Natural killer cell (primary cell): ENCODE data around the gene GGT1. TPM values are rescaled to one million over a fixed set of nuclear protein-coding genes. Genes with fewer than 3 reads are reported as not detected.

Experiments used
- ATAC-seq, 3 donors: fragments of 150-1000 bp in 2 of 3; fragments of 200-7000 bp in 1 of 3; cut with Tn5 transposase; 1 replicate in 1 of 3; 2 replicates in 2 of 3; pipeline ENCODE4 v1.10.0; 2021; ENCODE audit warnings: mild to moderate bottlenecking in 2 of 3, moderate library complexity in 2 of 3
- DNase-seq, 2 donors: peaks; one replicate each; pipeline versions ENCODE4 v3.0.0 to v3.0.0-alpha.2; 2013 to 2021; ENCODE audit warnings: mixed read lengths in 1 of 2
- H3K27ac ChIP-seq: one replicate; pipeline ENCODE4 v1.5.1; 2013; ENCODE audit warnings: mild to moderate bottlenecking, low read length
- H3K27me3 ChIP-seq: one replicate; pipeline ENCODE4 v1.6.1; 2013; ENCODE audit warnings: low read length; ENCODE audit not compliant: control insufficient read depth, insufficient read depth
- H3K36me3 ChIP-seq: one replicate; pipeline ENCODE4 v1.6.1; 2013; ENCODE audit warnings: low read length; ENCODE audit not compliant: control insufficient read depth, insufficient read depth
- H3K4me1 ChIP-seq: one replicate; pipeline ENCODE4 v1.6.1; 2013; ENCODE audit warnings: low read length; ENCODE audit not compliant: control insufficient read depth, insufficient read depth
- H3K4me3 ChIP-seq: one replicate; pipeline ENCODE4 v1.5.1; 2013; ENCODE audit warnings: low read length
- H3K9me3 ChIP-seq: one replicate; pipeline ENCODE4 v1.6.1; 2013; ENCODE audit warnings: low read length; ENCODE audit not compliant: control insufficient read depth, insufficient read depth
- H3K27ac Mint-ChIP-seq, 2 donors: one replicate each; pipeline ENCODE4 v1.8.0; 2022; ENCODE audit warnings: mild to moderate bottlenecking in 2 of 2, mixed read lengths in 2 of 2, moderate library complexity in 1 of 2
- H3K27me3 Mint-ChIP-seq, 2 donors: one replicate each; pipeline ENCODE4 v1.8.0; 2022; ENCODE audit warnings: low read depth in 2 of 2, mixed read lengths in 2 of 2
- H3K36me3 Mint-ChIP-seq: one replicate; pipeline ENCODE4 v1.8.0; 2022; ENCODE audit warnings: mixed read lengths
- H3K4me1 Mint-ChIP-seq, 2 donors: one replicate each; pipeline ENCODE4 v1.8.0; 2022; ENCODE audit warnings: mixed read lengths in 2 of 2
- H3K4me3 Mint-ChIP-seq: one replicate; pipeline ENCODE4 v1.8.0; 2022; ENCODE audit warnings: mild to moderate bottlenecking, moderate library complexity, mixed read lengths
- H3K9me3 Mint-ChIP-seq, 2 donors: one replicate each; pipeline ENCODE4 v1.8.0; 2022; ENCODE audit warnings: mixed read lengths in 2 of 2
- WGBS: methylation state at CpG from one replicate; pipeline ENCODE4 v1.1.7; 2013; ENCODE audit warnings: missing lambda C conversion rate; ENCODE audit not compliant: insufficient coverage; 5-methylcytosine and 5-hydroxymethylcytosine counted together
- intact Hi-C: fragments of 100-400 bp; cut with micrococcal nuclease; formaldehyde crosslinking; loops from one replicate; pipeline ENCODE4 v1.14.2; 2022
- total RNA-seq, 4 donors: library from RNA; stranded (reverse); fragments of 120-200 nt in 1 of 4; gene quantifications; one replicate each; pipeline versions ENCODE4 v1.2.3 to v1.2.4, GENCODE V29; 2013 to 2022
- TF ChIP-seq, protein P1 (sequence below): fragments of 200-600 bp; IDR thresholded peaks from one replicate; pipeline ENCODE4 v1.8.0; 2022; ENCODE audit warnings: antibody characterized with exemption

The GGT1 gene
- total RNA-seq, 3 donors from 2014 or later (not counting 1 experiment from before 2014, with no cell fraction given): 4.0 to 11.9 (median 7.0) TPM

GRCh38 chr22:24587948-24588347 is 15.0 kb upstream of the GGT1 start:
- Histone ChIP-seq H3K9me3 (no peaks in the 10 kb centered on the region), H3K4me1 (peaks cover 7% of the 10 kb centered on the region), H3K36me3 (peaks cover 2% of the 10 kb centered on the region), H3K27me3 (peaks cover 3% of the 10 kb centered on the region), H3K4me3 (no peak overlapping the region), H3K27ac (no peak overlapping the region)
- no peak overlapping the region for H3K4me3 Mint-ChIP-seq
- no peak for ATAC-seq
- no peak for DNase-seq
- intact Hi-C loops: no loop called here
- H3K27me3 Mint-ChIP-seq: peaks cover 0 to 2% of the 10 kb centered on the region in 2 donors
- TF ChIP-seq, protein P1, sequence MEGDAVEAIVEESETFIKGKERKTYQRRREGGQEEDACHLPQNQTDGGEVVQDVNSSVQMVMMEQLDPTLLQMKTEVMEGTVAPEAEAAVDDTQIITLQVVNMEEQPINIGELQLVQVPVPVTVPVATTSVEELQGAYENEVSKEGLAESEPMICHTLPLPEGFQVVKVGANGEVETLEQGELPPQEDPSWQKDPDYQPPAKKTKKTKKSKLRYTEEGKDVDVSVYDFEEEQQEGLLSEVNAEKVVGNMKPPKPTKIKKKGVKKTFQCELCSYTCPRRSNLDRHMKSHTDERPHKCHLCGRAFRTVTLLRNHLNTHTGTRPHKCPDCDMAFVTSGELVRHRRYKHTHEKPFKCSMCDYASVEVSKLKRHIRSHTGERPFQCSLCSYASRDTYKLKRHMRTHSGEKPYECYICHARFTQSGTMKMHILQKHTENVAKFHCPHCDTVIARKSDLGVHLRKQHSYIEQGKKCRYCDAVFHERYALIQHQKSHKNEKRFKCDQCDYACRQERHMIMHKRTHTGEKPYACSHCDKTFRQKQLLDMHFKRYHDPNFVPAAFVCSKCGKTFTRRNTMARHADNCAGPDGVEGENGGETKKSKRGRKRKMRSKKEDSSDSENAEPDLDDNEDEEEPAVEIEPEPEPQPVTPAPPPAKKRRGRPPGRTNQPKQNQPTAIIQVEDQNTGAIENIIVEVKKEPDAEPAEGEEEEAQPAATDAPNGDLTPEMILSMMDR: no peak
- WGBS: 89% methylated on average over 8 of the region's 8 CpGs
- H3K9me3 Mint-ChIP-seq: no peaks in the 10 kb centered on the region
- H3K36me3 Mint-ChIP-seq: no peaks in the 10 kb centered on the region
- peaks cover 0 to 6% of the 10 kb centered on the region in 2 donors for H3K4me1 Mint-ChIP-seq
- no peak overlapping the region for H3K27ac Mint-ChIP-seq

DNA sequence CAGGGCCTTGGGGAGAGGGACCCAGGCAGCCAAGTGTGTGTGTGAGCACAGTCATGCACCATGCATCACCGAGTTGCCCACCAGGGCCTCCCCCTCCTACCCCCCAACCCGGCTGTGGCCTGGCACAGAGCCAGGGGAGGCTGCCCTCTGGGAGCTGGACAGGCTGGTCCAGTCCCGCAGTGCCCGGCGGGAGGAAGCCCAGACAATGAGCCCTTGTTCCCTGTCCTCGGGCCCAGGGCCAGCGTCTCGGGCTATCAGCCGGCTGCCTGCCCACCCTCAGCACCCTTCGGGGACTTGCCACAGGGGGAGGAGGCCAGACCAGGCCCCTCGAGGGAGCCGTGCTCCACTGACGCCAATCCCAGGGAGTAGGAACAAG is 14.6 kb upstream of the GGT1 start:
- peaks cover 11% of the 10 kb centered on the region for H3K4me1 ChIP-seq
- H3K4me3 ChIP-seq: no peak overlapping the region
- H3K9me3 Mint-ChIP-seq: no peaks in the 10 kb centered on the region
- no peaks in the 10 kb centered on the region for H3K36me3 Mint-ChIP-seq
- H3K9me3 ChIP-seq: no peaks in the 10 kb centered on the region
- no peak overlapping the region for H3K27ac ChIP-seq
- peaks cover 2% of the 10 kb centered on the region for H3K36me3 ChIP-seq
- H3K27me3 Mint-ChIP-seq: peaks cover 0 to 2% of the 10 kb centered on the region in 2 donors
- peaks cover 0 to 6% of the 10 kb centered on the region in 2 donors for H3K4me1 Mint-ChIP-seq
- intact Hi-C loops: no loop called here
- no peak overlapping the region for H3K4me3 Mint-ChIP-seq
- H3K27ac Mint-ChIP-seq: no peak overlapping the region
- peaks cover 3% of the 10 kb centered on the region for H3K27me3 ChIP-seq
- 86% methylated on average over 13 of the region's 13 CpGs for WGBS
- TF ChIP-seq, protein P1: no peak
- no peak for DNase-seq
- no peak for ATAC-seq

DNA sequence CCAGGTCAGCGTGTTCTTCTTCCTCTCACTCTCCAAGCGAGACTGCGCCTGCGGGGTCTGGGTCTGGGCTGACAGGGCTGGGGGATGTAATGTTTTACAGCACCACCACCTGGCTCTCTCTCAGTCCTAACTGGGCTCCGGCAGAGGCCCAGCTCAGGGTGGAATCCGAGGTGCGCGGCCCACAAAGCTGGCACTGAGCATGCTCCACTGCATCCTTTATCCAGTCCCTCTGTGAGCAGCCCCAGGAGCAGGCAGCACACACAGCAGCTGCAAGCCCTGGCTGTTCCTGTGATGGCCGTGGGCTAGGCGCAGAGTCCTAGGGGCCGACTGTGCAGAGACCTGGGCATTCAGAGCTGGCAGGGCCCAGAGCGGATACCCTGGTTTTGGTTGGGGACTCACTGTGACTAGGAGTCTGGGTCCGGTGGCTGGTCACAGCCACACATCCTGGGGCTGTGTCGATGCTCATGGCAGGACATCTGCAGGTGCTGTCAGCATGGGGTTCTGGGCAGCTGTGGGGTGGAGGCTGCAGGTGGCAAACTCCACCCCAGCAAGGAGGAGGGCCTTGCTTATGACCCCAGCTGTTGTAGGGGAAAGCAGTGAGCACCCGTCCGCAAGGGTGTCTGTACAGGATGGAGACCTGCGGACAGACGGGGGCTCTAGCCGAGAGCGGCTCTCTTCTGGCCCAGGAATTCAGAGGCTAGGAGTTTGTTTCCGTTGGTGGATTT is 14.1 kb upstream of the GGT1 start:
- peaks cover 2% of the 10 kb centered on the region for H3K36me3 ChIP-seq
- intact Hi-C loops: no loop called here
- WGBS: 89% methylated on average over 21 of the region's 21 CpGs

More for the DNA sequence above, 14.1 kb upstream of the GGT1 start:
- DNase-seq (no peak), ATAC-seq (no peak)
- H3K9me3 Mint-ChIP-seq: no peaks in the 10 kb centered on the region
- TF ChIP-seq, protein P1: no peak
- peaks cover 0 to 2% of the 10 kb centered on the region in 2 donors for H3K27me3 Mint-ChIP-seq
- H3K4me3 Mint-ChIP-seq: no peak overlapping the region
- H3K36me3 Mint-ChIP-seq: no peaks in the 10 kb centered on the region
- Histone ChIP-seq H3K4me3 (no peak overlapping the region), H3K4me1 (peaks cover 15% of the 10 kb centered on the region), H3K27ac (no peak overlapping the region), H3K9me3 (no peaks in the 10 kb centered on the region), H3K27me3 (peaks cover 3% of the 10 kb centered on the region)
- peaks cover 0 to 6% of the 10 kb centered on the region in 2 donors for H3K4me1 Mint-ChIP-seq
- H3K27ac Mint-ChIP-seq: no peak overlapping the region
